Left ventricle myocardium superior (tissue), 1 donor: Measurements from ENCODE around the gene CTNNA1. TPM values are rescaled to one million over a fixed set of nuclear protein-coding genes. Genes with fewer than 3 reads are reported as not detected.
A peak's percentile ranks its signal among the peaks of the same experiment; 100 is the strongest.
"Not testable (repeated sequence)": the region's sequence is repeated elsewhere in the genome, so short reads cannot be mapped to it uniquely, and the experiment has no call there.

Source experiments
- ATAC-seq: fragments of 200-7000 bp; cut with Tn5 transposase; one replicate; pipeline ENCODE4 v1.9.1; 2020; ENCODE audit warnings: mild to moderate bottlenecking, moderate library complexity
- DNase-seq: peaks from one replicate; pipeline ENCODE4 v3.0.0-alpha.2; 2020
- intact Hi-C: fragments of 100-400 bp; cut with micrococcal nuclease; formaldehyde crosslinking; loops from one replicate; pipeline ENCODE4 v1.11.0; 2022
- total RNA-seq: library from RNA; stranded (reverse); fragmentation: NEBNext Ultra II Directional; extraction: Animal tissue kit (Norgen Biotek cat#: 25700); gene quantifications from one replicate; pipeline ENCODE4 v1.2.1, GENCODE V29; 2021
- donor health status: DM: no; HTN: yes; CAD: no; lungs with severe emphysema.

The CTNNA1 gene
- total RNA-seq, 1 donor from 2014 or later, result 296 TPM

DNA sequence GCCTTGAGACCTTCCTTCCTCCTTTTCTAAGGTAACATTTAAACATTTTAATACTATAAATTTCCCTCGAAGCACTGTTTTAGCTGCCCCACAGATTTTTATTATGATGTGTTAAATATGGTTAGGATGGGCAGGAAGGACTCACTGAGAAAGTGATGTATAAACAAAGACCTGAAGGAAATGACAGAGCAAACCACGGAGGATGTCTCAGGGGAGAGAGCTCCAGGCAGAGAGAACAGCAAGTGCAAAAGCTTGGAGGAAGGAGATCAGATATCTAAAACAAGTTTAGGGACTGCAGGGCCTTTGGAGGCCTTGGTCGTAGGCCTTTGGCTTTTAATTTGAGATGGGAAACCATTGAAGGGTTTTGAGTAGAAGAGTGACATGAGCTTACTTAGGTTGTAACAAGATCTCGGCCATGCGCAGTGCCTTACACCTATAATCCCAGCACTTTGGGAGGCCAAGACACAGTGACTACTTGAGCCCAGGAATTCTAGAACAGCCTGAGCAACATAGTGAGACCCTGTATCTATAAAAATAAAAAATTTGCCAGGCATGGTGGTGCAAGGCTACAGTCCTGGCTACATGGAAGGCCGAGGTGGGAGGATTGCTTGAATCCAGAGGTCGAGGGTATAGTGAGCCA is 157.4 kb downstream of the CTNNA1 start:
- DNase-seq, result no peak
- ATAC-seq, result no peak
- intact Hi-C loops, result no loop called here

DNA sequence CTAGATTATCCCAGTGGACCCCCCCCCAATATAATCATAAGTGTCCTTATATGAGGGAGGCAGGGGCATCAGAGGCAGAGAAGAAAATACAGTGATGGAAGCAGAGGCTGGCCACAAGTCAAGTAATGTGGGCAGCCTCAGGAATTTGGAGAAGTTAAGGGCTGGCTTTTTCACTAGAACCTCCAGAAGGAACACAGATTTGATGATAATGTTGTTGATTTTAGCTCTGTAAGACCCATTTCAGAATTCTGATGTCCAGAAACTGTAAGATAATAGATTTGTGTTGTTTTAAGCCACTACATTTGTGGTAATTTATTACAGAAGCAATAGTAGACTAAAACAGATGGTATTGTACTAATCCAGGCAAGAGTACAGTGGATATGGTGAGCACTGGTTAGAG is 158.2 kb downstream of the CTNNA1 start:
- no peak for DNase-seq
- intact Hi-C loops, result no loop called here
- ATAC-seq, result no peak

DNA sequence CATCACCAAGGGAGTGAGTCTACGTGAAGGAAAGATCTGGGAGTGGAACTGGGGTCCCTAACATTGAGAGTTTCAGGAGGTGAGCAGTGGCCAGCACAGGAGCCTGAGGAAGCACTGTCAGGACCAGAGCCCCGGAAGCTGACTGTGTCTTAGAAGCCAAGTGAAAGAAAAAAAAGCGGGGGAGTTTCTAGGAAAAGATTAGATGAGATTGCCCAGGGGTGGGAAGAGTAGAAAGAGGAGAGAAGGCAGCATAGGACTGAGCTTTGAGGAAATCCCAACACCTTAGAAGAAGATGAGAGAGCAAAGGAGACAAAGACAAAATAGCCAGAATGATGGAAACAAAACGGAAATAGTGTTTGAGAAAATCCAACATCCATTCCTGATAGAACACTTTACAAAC is 158.9 kb downstream of the CTNNA1 start:
- DNase-seq (no peak), ATAC-seq (no peak)

DNA sequence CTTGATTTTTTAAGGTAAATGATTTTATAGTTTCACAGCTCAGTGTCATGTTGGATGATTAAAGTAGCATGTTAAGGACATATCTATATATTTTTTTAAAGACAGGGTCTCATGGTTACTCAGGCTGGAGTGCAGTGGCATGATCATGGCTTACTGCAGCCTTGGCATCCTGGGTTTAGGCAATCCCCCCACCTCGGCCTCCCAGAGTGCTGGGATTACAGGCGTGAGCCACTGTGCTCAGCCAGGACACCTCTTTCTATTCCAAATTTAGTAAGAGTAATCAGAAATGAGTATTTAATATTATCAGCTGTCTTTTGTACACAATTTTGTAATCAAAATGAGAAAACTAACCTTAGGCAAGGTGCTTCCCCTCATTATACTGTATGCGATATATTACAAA is 160.5 kb downstream of the CTNNA1 start:
- peak; percentile 57 for ATAC-seq

More for the DNA sequence above, 158.9 kb downstream of the CTNNA1 start:
- intact Hi-C loops, result no loop called here

DNA sequence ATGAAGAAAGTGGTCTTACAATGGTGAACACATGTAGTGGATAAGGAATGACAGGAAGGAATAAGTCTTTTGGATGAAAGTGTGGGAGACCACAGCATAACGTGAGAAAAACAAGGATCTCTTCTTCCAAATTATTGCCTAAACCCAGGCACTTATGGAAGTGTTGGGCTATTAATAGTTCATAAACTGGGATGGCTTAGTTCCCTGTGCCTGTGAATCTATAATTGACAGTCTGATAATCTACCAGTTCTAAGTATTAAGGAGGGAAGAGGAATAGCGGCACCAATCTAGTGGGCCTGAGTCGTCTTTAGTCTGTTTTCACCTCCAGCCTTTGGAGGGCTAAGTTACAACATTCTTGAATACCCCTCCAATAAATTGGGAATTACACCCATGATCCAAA is 161.1 kb downstream of the CTNNA1 start:
- ATAC-seq, result peak; percentile 84
- intact Hi-C loops, result no loop called here
- no peak for DNase-seq

More for the DNA sequence above, 160.5 kb downstream of the CTNNA1 start:
- DNase-seq, result no peak
- intact Hi-C loops, result no loop called here

DNA sequence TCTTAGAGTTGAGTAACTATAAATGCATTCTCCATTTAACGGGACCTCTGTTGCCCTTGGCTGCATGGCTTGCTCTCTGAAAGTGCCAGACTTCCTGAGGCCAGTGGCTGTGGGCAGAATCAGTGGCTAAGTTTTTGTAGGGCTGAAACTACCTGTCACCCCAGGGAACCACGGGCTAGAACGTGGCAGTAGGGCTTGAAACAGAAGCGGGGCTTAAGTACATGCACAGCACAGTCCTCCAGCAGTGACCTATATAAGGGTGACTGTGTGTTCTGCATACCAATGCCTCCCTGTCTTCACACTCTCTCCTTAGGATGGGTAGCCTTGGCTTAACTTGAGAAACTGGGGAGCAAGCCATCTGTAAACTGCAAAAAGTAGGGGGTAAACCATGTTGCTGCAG is 165.5 kb downstream of the CTNNA1 start:
- ATAC-seq, result no peak
- no peak for DNase-seq
- intact Hi-C loops, result no loop called here

DNA sequence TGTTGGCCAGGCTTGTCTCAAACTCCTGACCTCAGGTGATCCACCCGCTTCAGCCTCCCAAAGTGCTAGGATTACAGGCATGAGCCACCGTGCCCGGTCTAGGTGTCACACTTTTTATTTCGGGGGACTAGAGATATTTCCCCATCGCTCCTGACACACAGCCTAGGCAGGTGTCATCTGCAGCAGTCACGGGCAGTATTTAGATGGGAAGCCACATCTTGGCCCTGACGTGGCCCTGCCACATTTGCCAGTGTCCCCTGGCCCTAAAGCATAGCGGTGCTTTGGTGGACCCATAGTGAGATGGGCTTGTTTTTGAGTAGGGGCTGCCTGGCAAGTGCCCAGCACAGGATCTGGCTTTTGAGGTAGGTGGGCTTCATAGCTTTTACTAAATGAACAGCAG is 167.0 kb downstream of the CTNNA1 start:
- no peak for ATAC-seq
- intact Hi-C loops, result no loop called here
- no peak for DNase-seq

DNA sequence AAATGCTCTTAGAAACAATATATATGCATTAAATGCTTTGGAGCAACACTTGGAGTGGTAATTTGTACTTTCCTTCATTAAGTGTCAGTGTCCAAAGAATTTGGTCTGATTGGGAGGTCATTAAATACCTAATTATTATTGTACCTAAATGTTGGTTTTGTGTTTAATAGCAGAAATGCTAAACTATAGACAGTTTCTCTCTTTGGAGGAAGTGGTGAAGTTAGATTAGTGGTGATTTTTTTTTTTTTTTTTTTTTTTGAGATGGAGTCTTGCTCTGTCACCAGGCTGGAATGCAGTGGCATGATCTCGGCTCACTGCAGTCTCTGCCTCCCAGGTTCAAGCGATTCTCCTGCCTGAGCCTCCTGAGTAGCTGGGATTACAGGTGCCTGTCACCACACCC is 168.1 kb downstream of the CTNNA1 start:
- DNase-seq, intact Hi-C loops, ATAC-seq: not testable (repeated sequence)

DNA sequence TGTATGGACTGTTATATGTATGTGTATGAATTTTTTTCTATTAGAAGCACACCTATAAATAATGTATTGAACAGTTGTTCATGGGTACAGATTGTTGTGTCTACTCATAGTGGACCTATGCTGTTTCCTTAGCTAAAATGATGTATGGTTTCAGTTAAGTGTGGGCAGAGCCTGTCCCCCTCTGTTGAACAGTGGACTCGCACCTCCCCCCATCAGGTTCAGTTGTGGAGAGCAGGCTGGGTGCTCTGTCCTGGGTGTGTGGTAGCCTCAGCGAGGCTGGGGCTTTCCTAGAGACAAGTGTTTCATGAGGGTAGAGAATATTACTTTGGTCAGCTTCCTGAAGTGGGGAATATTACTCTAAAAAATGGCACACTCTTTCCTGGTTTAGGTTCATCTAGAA is 169.3 kb downstream of the CTNNA1 start:
- intact Hi-C loops, result no loop called here
- ATAC-seq, result no peak
- no peak for DNase-seq

DNA sequence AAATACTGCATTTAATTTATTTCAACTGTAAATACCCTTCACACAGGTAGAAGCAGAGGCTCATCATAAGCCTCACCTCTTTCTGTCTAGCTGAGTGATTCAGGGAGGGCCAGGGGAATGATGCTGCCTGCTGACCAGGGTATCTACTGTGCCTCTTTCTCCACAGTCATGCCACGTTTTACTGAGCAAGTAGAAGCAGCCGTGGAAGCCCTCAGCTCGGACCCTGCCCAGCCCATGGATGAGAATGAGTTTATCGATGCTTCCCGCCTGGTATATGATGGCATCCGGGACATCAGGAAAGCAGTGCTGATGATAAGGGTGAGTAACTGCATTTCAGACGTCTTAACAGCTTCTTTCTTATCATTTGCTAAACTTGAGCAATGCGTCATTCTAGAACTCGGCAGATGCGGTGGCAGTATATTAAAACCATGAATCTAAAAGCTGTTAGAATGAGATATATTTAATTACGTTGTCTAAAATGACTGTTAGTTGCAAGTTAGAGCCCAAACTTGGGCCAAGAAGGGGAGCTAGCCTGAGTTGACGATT is 171.9 kb downstream of the CTNNA1 start:
- DNase-seq, result no peak
- intact Hi-C loops, result no loop called here
- no peak for ATAC-seq

DNA sequence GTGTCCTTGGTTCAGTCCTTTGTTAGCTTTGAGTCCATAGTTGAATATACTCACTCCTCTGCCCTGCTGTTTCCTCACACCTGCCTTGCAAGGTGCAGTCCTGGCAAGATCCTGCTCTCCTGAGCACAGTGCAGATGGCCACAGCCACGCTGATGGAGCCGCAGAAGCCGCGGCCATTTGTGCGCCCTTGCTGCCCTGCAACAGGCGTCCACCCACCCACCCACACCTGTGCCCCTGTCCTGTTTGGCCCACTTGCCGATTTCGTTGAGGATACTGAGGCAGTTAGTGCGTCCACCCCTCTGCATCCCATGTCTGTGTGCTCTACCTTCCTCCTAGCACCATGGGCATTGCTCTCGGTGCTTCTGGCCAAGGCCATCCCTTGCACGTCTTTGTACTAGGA is 173.0 kb downstream of the CTNNA1 start:
- intact Hi-C loops, result no loop called here
- DNase-seq, result no peak
- ATAC-seq, result no peak

DNA sequence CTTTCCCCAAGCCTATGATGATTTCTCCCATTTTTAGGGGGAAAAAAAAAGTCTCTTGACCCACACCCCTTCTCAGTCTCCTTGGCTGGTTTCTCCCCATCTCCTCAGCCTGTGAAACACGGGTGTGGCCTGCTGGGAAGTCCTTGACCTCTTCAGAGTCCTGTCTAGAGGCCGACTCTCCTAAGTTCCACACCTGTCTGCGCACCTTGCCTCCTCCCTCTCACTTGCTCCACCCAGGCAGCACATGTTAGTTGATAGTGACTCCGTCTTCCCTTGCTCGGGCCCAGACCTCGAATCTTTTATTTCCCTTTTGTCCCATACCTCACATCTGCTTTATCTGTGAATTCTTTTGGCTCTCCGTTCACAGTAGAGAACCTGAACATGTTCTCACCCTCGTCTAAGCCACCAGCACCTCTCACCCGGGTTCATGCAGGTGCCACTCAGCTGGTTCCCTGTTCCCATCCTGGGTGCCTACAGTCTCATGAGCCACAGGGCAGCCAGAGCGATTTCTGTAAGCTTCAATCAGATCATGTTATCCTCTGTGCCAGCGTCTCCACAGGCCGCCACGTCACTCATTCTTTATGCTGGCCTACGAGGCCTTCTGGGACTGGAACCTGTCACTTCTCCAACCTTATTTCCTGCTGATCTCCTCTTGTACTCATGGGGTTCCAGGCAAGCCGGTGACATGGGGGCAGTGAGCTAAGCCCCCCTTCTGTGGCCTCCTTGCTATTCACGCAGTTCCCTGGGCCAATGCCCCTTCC is 173.6 kb downstream of the CTNNA1 start:
- ATAC-seq (peak; percentile 10), DNase-seq (no peak)
- intact Hi-C loops, result no loop called here

DNA sequence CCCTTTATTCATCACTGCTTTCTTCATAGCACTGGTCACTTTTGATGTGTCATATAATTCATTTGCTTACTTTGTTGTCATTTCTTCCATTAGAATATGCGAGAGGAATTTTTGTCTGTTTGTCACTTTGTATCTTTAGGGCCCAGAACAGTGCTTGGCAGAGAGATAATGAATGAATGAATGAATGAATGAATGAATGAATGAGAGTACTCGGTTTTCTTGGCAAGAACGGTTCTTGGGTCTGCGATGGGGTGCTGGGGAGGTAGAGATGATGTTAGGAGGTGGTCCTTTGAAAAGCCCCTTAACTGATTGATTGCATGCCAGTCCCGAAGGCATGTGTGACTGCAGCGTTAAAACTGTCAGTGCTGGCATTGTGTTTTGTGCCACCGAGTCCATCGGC is 174.3 kb downstream of the CTNNA1 start:
- ATAC-seq (no peak), DNase-seq (no peak)
- intact Hi-C loops, result no loop called here

DNA sequence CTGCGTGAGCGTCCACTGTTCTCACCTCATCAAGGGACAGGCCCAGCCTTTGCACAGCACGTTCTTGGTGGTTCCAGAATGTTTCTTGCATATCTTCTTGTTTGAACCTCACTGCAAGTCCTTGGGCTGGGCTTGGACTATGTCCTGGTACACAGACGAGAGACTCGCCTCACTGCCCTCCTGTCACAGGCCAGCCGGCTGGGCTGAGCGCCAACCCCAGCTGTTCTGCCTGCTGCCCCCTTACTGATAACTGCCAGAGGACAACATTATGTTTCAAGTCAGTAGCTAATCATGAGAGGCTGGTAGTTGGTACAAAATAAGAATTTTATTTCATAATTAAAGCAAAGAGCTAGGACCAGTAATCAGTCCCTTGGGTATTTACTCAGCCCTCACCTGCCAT is 174.8 kb downstream of the CTNNA1 start:
- ATAC-seq (peak; percentile 94), DNase-seq (peak; percentile 92)
- intact Hi-C loops, result no loop called here

DNA sequence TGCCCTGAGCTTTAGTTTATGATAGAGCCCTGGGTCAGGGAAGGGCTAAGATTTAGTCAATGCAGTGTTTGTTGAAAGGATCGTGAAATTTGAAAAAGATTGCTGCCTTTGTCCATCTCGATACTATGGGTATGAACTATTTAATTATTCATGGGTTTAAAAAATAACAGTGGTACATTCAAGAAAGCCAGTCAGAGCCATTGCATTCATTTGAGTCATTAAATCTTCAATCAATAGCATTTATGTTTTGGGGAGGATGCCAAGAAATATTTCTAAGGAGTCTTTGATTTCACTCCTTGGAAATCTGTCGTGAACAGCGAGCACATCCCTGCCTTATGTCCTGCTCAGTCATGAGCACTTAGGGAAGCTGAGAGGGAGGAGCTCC is 176.3 kb downstream of the CTNNA1 start:
- intact Hi-C loops, result no loop called here
- DNase-seq, result no peak

DNA sequence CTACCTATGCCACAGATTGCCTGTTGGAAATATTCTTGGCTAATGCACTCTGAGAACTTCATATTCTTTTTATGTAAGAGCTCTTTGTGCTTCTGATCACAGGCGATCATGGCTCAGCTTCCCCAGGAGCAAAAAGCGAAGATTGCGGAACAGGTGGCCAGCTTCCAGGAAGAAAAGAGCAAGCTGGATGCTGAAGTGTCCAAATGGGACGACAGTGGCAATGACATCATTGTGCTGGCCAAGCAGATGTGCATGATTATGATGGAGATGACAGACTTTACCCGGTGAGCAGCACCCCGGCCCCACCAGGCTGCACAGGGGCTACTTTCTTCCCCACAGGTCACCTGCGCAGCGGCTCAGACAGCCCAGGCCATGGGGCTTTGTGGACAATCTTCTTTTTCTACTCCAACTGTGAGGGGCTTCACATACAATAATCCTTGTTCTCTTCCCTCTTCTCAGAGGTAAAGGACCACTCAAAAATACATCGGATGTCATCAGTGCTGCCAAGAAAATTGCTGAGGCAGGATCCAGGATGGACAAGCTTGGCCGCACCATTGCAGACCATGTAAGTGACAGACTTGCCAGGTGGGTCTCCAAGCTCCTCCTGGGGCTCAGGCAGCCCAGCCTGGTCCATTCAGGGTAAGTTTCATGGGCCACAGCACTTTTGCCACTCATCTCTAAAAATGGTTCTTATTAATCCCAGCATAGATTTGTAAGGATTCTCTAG is 177.3 kb downstream of the CTNNA1 start:
- no peak for ATAC-seq
- intact Hi-C loops, result no loop called here
- DNase-seq, result no peak

More for the DNA sequence above, 176.3 kb downstream of the CTNNA1 start:
- ATAC-seq, result no peak

DNA sequence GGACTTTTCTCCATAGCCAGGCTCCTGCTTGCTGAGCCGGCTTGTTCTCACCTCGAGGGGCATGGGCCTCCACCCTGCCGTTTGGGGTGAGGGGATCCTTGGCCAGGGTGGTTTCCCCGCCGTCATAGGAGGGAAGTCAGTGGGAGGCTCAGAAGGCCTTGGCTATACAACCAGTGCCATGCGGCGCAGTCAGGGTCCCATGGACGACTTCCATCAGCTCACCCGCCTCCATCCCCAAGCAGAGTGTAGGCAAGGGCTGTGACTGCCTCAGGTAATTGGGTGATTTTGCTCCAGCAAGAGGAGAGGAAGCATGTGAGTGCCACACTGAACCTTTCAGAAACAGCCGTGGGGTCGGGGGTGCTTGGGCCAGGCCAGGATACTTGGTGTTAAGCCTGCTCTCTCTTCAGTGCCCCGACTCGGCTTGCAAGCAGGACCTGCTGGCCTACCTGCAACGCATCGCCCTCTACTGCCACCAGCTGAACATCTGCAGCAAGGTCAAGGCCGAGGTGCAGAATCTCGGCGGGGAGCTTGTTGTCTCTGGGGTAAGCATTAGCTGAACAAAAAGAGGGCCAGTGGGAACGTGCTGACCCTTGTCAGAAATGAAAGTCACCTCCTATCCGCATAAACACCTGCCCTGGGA is 179.1 kb downstream of the CTNNA1 start:
- ATAC-seq (no peak), DNase-seq (no peak)
- intact Hi-C loops, result no loop called here

DNA sequence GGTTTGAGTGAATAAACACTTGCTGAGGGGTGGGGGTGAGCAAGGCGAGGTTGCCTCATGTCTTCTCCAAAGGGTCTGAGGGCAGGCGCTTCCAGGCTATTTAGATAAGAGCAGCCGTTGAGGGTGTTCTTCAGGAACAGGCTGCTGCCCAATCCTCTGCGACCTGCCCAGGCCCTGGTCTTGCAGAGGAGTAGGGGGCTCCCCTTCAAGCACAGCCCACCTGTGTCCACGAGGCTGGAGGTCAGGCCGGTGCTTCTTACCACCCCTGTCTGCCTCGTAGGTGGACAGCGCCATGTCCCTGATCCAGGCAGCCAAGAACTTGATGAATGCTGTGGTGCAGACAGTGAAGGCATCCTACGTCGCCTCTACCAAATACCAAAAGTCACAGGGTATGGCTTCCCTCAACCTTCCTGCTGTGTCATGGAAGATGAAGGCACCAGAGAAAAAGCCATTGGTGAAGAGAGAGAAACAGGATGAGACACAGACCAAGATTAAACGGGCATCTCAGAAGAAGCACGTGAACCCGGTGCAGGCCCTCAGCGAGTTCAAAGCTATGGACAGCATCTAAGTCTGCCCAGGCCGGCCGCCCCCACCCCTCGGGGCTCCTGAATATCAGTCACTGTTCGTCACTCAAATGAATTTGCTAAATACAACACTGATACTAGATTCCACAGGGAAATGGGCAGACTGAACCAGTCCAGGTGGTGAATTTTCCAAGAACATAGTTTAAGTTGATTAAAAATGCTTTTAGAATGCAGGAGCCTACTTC is 180.5 kb downstream of the CTNNA1 start:
- no peak for ATAC-seq

DNA sequence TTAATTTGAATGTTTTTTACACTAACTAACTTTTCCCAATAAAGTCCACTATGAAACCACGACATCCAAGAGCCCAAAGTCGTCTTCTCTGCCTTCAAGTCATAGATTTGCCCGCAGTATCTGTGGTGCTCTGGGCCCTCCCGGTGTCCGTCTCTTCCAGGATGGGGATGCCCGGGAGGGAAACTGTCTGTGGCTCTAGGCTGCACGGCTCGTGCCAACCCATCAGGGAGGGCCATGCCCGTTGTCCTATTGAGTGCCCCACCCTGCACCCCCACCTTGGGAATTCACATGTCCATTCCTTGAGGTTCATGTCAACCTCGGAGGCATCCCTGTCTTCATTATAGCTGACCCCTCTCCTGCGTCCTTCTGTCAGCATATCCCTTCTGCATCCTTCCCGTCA is 181.7 kb downstream of the CTNNA1 start:
- DNase-seq (no peak), ATAC-seq (no peak)
- intact Hi-C loops, result no loop called here

More for the DNA sequence above, 180.5 kb downstream of the CTNNA1 start:
- no peak for DNase-seq
- intact Hi-C loops, result no loop called here
